HepG2 (cell line): ENCODE measurements around the gene GLOD5. TPM values are rescaled to one million over a fixed set of nuclear protein-coding genes. Genes with fewer than 3 reads are reported as not detected.
A peak's percentile ranks its signal among the peaks of the same experiment; 100 is the strongest.

ENCODE experiments used
- ATAC-seq: fragments of 200-7000 bp; cut with Tn5 transposase; 3 replicates; pipeline ENCODE4 v1.9.1; 2020; ENCODE audit warnings: mild to moderate bottlenecking, moderate library complexity
- BruUV-seq: library from RNA; stranded (reverse); fragments of 400-500 nt; replicated peaks from 2 replicates; lab custom pipeline; 2021; lab: Mats Ljungman, UMichigan
- CTCF ChIA-PET: fragments of 300-600 bp; formaldehyde crosslinking; extraction: SDS; loops from one replicate; lab custom pipeline; 2021; ENCODE audit warnings: low total read pairs, inconsistent platforms, low intra/inter-chr PET ratio; lab: Yijun Ruan, JAX
- POLR2A ChIA-PET: fragments of 350-600 bp; sonication (Branson Sonifier 250); formaldehyde crosslinking; loops from one replicate; lab custom pipeline; 2020; ENCODE audit warnings: antibody characterized with exemption, inconsistent platforms; lab: Yijun Ruan, JAX
- DNase-seq: peaks from one replicate; pipeline ENCODE4 v3.0.0-alpha.2; 2015; ENCODE audit warnings: low spot score
- FAIRE-seq: peaks from 3 replicates; lab custom pipeline; 2011; peaks lifted over from hg19 to GRCh38; lab: Jason Lieb, UNC
- H2AFZ ChIP-seq: one replicate; pipeline ENCODE4 v1.6.1; 2011; ENCODE audit warnings: low read length, inconsistent platforms
- H3K27ac ChIP-seq: fragments of 300-600 bp; 3 replicates; pipeline ENCODE4 v1.8.0; 2011; ENCODE audit warnings: mixed run types, mild to moderate bottlenecking, mixed read lengths, low read length, inconsistent platforms; ENCODE audit not compliant: insufficient read depth; ENCODE audit errors: extremely low read length
- H3K27me3 ChIP-seq, 2 experiments: fragments of 200-600 bp in 1 of 2; 2 replicates in 1 of 2; 3 replicates in 1 of 2; pipeline versions ENCODE4 v1.6.0 to v1.8.0; 2011; ENCODE audit warnings: low read length in 2 of 2, mild to moderate bottlenecking in 2 of 2, moderate library complexity in 2 of 2, inconsistent platforms in 1 of 2; ENCODE audit not compliant: insufficient read depth in 2 of 2, control insufficient read depth in 1 of 2
- H3K36me3 ChIP-seq, 2 experiments: fragments of 200-600 bp in 1 of 2; replicated peaks in 1 of 2; 2 replicates in 1 of 2; 3 replicates in 1 of 2; pipeline versions ENCODE4 v1.5.1 to v1.8.0; 2011; ENCODE audit warnings: low read length in 2 of 2, inconsistent platforms in 1 of 2; ENCODE audit not compliant: insufficient read depth in 2 of 2, control insufficient read depth in 1 of 2
- H3K4me1 ChIP-seq: 2 replicates; pipeline ENCODE4 v1.5.1; 2012; ENCODE audit warnings: low read length, inconsistent platforms; ENCODE audit not compliant: insufficient read depth
- H3K4me2 ChIP-seq: 2 replicates; pipeline ENCODE4 v1.6.0; 2011; ENCODE audit warnings: low read depth, low read length, inconsistent platforms
- H3K4me3 ChIP-seq, 3 experiments: fragments of 200-600 bp in 1 of 3; sonication (generic), shearing (Covaris generic) in 1 of 3; replicated peaks in 1 of 3; 2 replicates each; pipeline ENCODE4 v1.5.1; 2011 to 2016; ENCODE audit warnings: low read length in 3 of 3, inconsistent platforms in 2 of 3, low read depth in 2 of 3, mild to moderate bottlenecking in 2 of 3, control low read depth in 1 of 3, mixed read lengths in 1 of 3; ENCODE audit not compliant: insufficient read depth in 1 of 3
- H3K79me2 ChIP-seq: one replicate; pipeline ENCODE4 v1.6.1; 2011; ENCODE audit warnings: low read length, inconsistent platforms; ENCODE audit not compliant: insufficient read depth
- H3K9ac ChIP-seq: 2 replicates; pipeline ENCODE4 v1.6.0; 2011; ENCODE audit warnings: mild to moderate bottlenecking, low read depth, low read length, inconsistent platforms; ENCODE audit not compliant: insufficient read depth
- H3K9me3 ChIP-seq: 2 replicates; pipeline ENCODE4 v1.5.1; 2012; ENCODE audit warnings: mild to moderate bottlenecking, low read length
- H4K20me1 ChIP-seq: 2 replicates; pipeline ENCODE4 v1.6.0; 2011; ENCODE audit warnings: inconsistent platforms, mild to moderate bottlenecking, low read length, moderate library complexity; ENCODE audit not compliant: insufficient read depth
- HDAC6 ChIP-seq: fragments of 200-600 bp; sonication (generic); IDR thresholded peaks from 2 replicates; pipeline ENCODE4 v1.7.0; 2017; ENCODE audit warnings: mild to moderate bottlenecking, antibody characterized with exemption, low read length, low read depth
- HOXD1 ChIP-seq: sonication (generic); formaldehyde crosslinking; IDR thresholded peaks from 2 replicates; pipeline ENCODE4 v1.5.0; 2020; ENCODE audit warnings: missing genetic modification reagents
- IKZF4 ChIP-seq: sonication (generic); formaldehyde crosslinking; IDR thresholded peaks from 2 replicates; pipeline ENCODE4 v1.5.1; 2020; ENCODE audit warnings: borderline replicate concordance, mild to moderate bottlenecking, low read depth, missing genetic modification reagents; ENCODE audit errors: not compliant biosample characterization
- PCBP2 ChIP-seq: fragments of 200-400 bp; formaldehyde crosslinking; optimal IDR thresholded peaks from 2 replicates; pipeline ENCODE3; 2018; ENCODE audit warnings: low read length, low read depth; ENCODE audit not compliant: poor library complexity, severe bottlenecking
- POGK ChIP-seq: sonication (generic); formaldehyde crosslinking; conservative IDR thresholded peaks from 2 replicates; pipeline ENCODE4 v1.8.0; 2022; ENCODE audit warnings: mild to moderate bottlenecking, moderate library complexity, missing genetic modification reagents
- YEATS4 ChIP-seq: sonication (generic); formaldehyde crosslinking; IDR thresholded peaks from 2 replicates; pipeline ENCODE4 v1.4.0; 2020; ENCODE audit warnings: missing genetic modification reagents, borderline replicate concordance
- ZBTB37 ChIP-seq: sonication (generic); formaldehyde crosslinking; IDR thresholded peaks from 2 replicates; pipeline ENCODE4 v1.4.0; 2020; ENCODE audit warnings: mild to moderate bottlenecking, missing genetic modification reagents
- ZC3H4 ChIP-seq: sonication (generic); formaldehyde crosslinking; IDR thresholded peaks from 2 replicates; pipeline ENCODE4 v1.4.0; 2020; ENCODE audit warnings: missing genetic modification reagents, borderline replicate concordance
- ZEB1 ChIP-seq: IDR thresholded peaks from 2 replicates; pipeline ENCODE4 v1.6.1; 2012; ENCODE audit warnings: mild to moderate bottlenecking, low read depth, inconsistent platforms; ENCODE audit not compliant: insufficient replicate concordance
- ZKSCAN1 ChIP-seq: fragments of 150-350 bp; IDR thresholded peaks from 2 replicates; pipeline ENCODE4 v1.6.1; 2014; ENCODE audit warnings: low read length
- ZNF432 ChIP-seq: sonication (generic); formaldehyde crosslinking; IDR thresholded peaks from 2 replicates; pipeline ENCODE4 v1.5.0; 2020; ENCODE audit warnings: missing genetic modification reagents, mild to moderate bottlenecking, borderline replicate concordance
- WGBS: methylation state at CpG from one replicate; pipeline ENCODE4 v1.1.6; 2017; ENCODE audit warnings: low lambda C conversion rate; 5-methylcytosine and 5-hydroxymethylcytosine counted together
- in situ Hi-C: cut with HindIII; loops from 2 replicates; pipeline ENCODE4 v1.10.0; 2017; ENCODE audit warnings: low pct_unique_long_range_greater_than_20kb; ENCODE audit not compliant: extremely low pct_ligation_motif_present
- intact Hi-C: fragments of 100-400 bp; cut with micrococcal nuclease; formaldehyde crosslinking; loops from one replicate; pipeline ENCODE4 v1.10.0; 2022; ENCODE audit not compliant: unreplicated experiment
- polyA plus RNA-seq, 8 experiments: library from polyadenylated mRNA; depleted of rRNA in 3 of 8; stranded (reverse) in 7 of 8; unstranded in 1 of 8; fragments of >200 nt; fragmentation: Illumina TruSeq in 4 of 8; extraction: Trizol in 4 of 8; gene quantifications; 2 replicates each; pipeline versions ENCODE4 v1.2.1 to v1.2.3, GENCODE V29; 2011 to 2016; ENCODE audit warnings: low read depth in 4 of 8, missing spikeins in 1 of 8, mixed read lengths in 1 of 8; ENCODE audit not compliant: insufficient read depth in 1 of 8
- total RNA-seq, 5 experiments: library from RNA; depleted of rRNA; stranded (reverse); fragments of >200 nt; fragmentation: Illumina TruSeq; extraction: Trizol; gene quantifications; 2 replicates each; pipeline ENCODE4 v1.2.3, GENCODE V29; 2016; ENCODE audit warnings: low read depth in 1 of 5

GLOD5 gene
- total and polyA plus RNA-seq, 2 of the 13 experiments (the other 11 are each of a cell fraction or from before 2014, with no cell fraction given), result 0.93 to 1.3 TPM

GRCh38 chrX:48737940-48738339 lies 23.6 kb upstream of the GLOD5 start:
- Histone ChIP-seq H4K20me1 (no peaks in the 10 kb centered on the region), H3K79me2 (no peaks in the 10 kb centered on the region), H3K27me3 (no peaks in the 10 kb centered on the region), H3K9ac (peak overlapping the region; percentile 75), H3K4me1 (peaks cover 28% of the 10 kb centered on the region)
- in situ Hi-C loops, result no loop called here
- DNase-seq, result no peak
- TF ChIP-seq ZC3H4 (CRISPR knock-in tag) (0 out of 2 replicates have a peak, but pooled peaks have one; percentile 11), ZBTB37 (CRISPR knock-in tag) (no peak), HDAC6 (no peak), IKZF4 (no peak), ZKSCAN1 (peak; percentile 74; the same call in 1 of the 2 replicates)
- TF ChIP-seq, all 625 proteins: peak for 2
- H3K27ac ChIP-seq, result peak overlapping the region; percentile 85
- FAIRE-seq (no peak), ATAC-seq (no peak)
- intact Hi-C loops, result loop anchor here (1.0 to 5.0 kb wide), 2 partner anchors 25 to 449 kb away; partner anchors contain the start of gene PRICKLE3
- peak overlapping the region; percentile 41 to 72 (median 61); a peak in 5 of 6 replicates for H3K4me3 ChIP-seq
- peak overlapping the region; percentile 88 for H2AFZ ChIP-seq
- POLR2A ChIA-PET, result interaction anchor here (0.6 to 3.1 kb wide), 19 partner anchors 10 to 363 kb away, joined by 3 to 42 read pairs (median 5); partner anchors contain the start of genes HDAC6, OTUD5 and SUV39H1
- no peaks in the 10 kb centered on the region for H3K36me3 ChIP-seq
- BruUV-seq, result no TSS peak
- CTCF ChIA-PET, result no interaction called here
- H3K9me3 ChIP-seq, result no peaks in the 10 kb centered on the region
- H3K4me2 ChIP-seq, result peak overlapping the region; percentile 96
- WGBS, result 21% methylated on average over 3 of the region's 7 CpGs

DNA sequence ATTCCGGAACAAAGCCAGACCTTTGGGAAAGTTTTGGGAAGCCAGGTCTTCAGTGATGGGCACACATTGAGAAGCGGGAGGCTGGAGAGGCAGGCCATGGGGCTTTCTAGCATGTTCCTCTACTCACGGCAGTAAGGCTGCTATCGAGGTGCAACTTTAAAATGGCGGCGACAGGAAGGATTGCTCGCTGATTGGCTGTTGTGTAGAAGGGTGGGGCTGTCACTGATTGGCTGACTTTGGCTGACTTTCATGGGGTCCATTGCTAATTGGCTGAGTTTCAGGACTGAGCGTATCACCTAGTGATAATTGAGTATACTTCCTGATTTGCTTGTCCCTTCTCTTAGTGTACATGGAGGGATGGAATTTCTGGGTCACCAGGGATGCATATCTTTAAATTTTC lies 19.7 kb upstream of the GLOD5 start:
- Histone ChIP-seq H3K36me3 (no peaks in the 10 kb centered on the region), H3K4me2 (no peak overlapping the region), H3K4me3 (no peak overlapping the region), H3K79me2 (no peaks in the 10 kb centered on the region), H3K27me3 (no peaks in the 10 kb centered on the region), H3K9ac (no peak overlapping the region), H3K9me3 (no peaks in the 10 kb centered on the region), H4K20me1 (no peaks in the 10 kb centered on the region), H3K4me1 (peaks cover 22% of the 10 kb centered on the region), H2AFZ (no peak overlapping the region), H3K27ac (no peak overlapping the region)
- intact Hi-C loops (no loop called here), in situ Hi-C loops (no loop called here)
- BruUV-seq, result no TSS peak
- WGBS, result 97% methylated on average over 8 of the region's 8 CpGs
- ATAC-seq, result no peak
- CTCF ChIA-PET, result no interaction called here
- POLR2A ChIA-PET, result no interaction called here
- no peak for DNase-seq
- no peak for FAIRE-seq
- TF ChIP-seq ZEB1 (no peak), ZNF432 (CRISPR knock-in tag) (no peak), YEATS4 (CRISPR knock-in tag) (no peak), HOXD1 (CRISPR knock-in tag) (no peak), PCBP2 (no peak), POGK (CRISPR knock-in tag) (no peak)
